Measurements from ENCODE around the gene EPB42. TPM values are rescaled to one million over a fixed set of nuclear protein-coding genes. Genes with fewer than 3 reads are reported as not detected.
A peak's percentile ranks its signal among the peaks of the same experiment; 100 is the strongest.

EPB42 gene
- total and polyA plus RNA-seq, 2 of the 4 experiments (the other 2 are of a cell fraction): not detected

- H3K4me1 ChIP-seq (ENCODE audit: control insufficient read depth, insufficient read depth, low read length): peaks cover 5% of the 10 kb centered on the region
- TF ChIP-seq CEBPB (IDR thresholded peaks at IDR 0.05; ENCODE audit: low read depth, low read length): no peak
- no peak for TF ChIP-seq RCOR1 (IDR thresholded peaks at IDR 0.05; ENCODE audit: insufficient replicate concordance, low read length)
- TF ChIP-seq MAFK (IDR thresholded peaks at IDR 0.05; ENCODE audit: low read depth, low read length): no peak
- TF ChIP-seq, protein P1, sequence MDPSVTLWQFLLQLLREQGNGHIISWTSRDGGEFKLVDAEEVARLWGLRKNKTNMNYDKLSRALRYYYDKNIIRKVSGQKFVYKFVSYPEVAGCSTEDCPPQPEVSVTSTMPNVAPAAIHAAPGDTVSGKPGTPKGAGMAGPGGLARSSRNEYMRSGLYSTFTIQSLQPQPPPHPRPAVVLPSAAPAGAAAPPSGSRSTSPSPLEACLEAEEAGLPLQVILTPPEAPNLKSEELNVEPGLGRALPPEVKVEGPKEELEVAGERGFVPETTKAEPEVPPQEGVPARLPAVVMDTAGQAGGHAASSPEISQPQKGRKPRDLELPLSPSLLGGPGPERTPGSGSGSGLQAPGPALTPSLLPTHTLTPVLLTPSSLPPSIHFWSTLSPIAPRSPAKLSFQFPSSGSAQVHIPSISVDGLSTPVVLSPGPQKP (IDR thresholded peaks at IDR 0.05; ENCODE audit: borderline replicate concordance, low read depth, low read length): no peak
- TF ChIP-seq FOS (IDR thresholded peaks at IDR 0.05; ENCODE audit: low read depth, low read length): no peak
- TF ChIP-seq RAD21 (IDR thresholded peaks at IDR 0.05; ENCODE audit: low read length): no peak
- no peak for TF ChIP-seq USF2 (IDR thresholded peaks at IDR 0.05; ENCODE audit: low read depth, low read length)
- no peak for TF ChIP-seq NFE2L2 (IDR thresholded peaks at IDR 0.05; ENCODE audit: low read depth, low read length)
- TF ChIP-seq CHD1 (IDR thresholded peaks at IDR 0.05; ENCODE audit: low read depth, low read length): no peak
- no peak for TF ChIP-seq RFX5 (IDR thresholded peaks at IDR 0.05; ENCODE audit: low read depth, low read length)
- TF ChIP-seq CTCF (conservative IDR thresholded peaks at IDR 0.05; ENCODE audit: low read depth, low read length): no peak
- H3K23ac ChIP-seq (ENCODE audit: low read depth, low read length): 0 out of 2 replicates have a peak overlapping the region, but pooled peaks have one; percentile 23
- no peak for ATAC-seq (ENCODE audit: low read depth)
- no peak overlapping the region for H3K56ac ChIP-seq (ENCODE audit: extremely low read depth, insufficient read depth, low read length)
- no peak overlapping the region for H2BK20ac ChIP-seq (ENCODE audit: low read depth, low read length)
- no peak overlapping the region for H4K8ac ChIP-seq (ENCODE audit: low read depth in 2 of 2, low read length in 2 of 2)
- H3K4me2 ChIP-seq (ENCODE audit: low read depth, low read length): no peak overlapping the region
- H2BK120ac ChIP-seq (ENCODE audit: low read depth, low read length): no peak overlapping the region
- peak; percentile 26 for DNase-seq
- no peak overlapping the region for H2AFZ ChIP-seq (replicated peaks; ENCODE audit: low read length, poor library complexity)
- peaks cover 10 to 13% of the 10 kb centered on the region in 2 experiments for H3K79me1 ChIP-seq (ENCODE audit: low read depth in 1 of 2, low read length in 2 of 2)
- no peak overlapping the region for H3K4me3 ChIP-seq (ENCODE audit: insufficient read depth, low read depth, low read length)
- no peaks in the 10 kb centered on the region for H4K20me1 ChIP-seq (ENCODE audit: insufficient read depth, low read length)
- no peak overlapping the region for H2BK5ac ChIP-seq (ENCODE audit: low read depth, low read length, poor library complexity, severe bottlenecking)
- intact Hi-C loops (cut with micrococcal nuclease): no loop called here
- no peaks in the 10 kb centered on the region; the same call in 1 of the 2 replicates for H3K9me1 ChIP-seq (ENCODE audit: insufficient read depth, low read length)
- ChIA-PET POLR2A (ENCODE audit: unreplicated experiment) (no interaction called here), CTCF (interaction anchor here (0.6 to 0.9 kb wide), 2 partner anchors 95 to 144 kb away, joined by 3 read pairs; no protein-coding TSS in a partner anchor)
- H2AK5ac ChIP-seq (ENCODE audit: low read depth, low read length): no peak overlapping the region
- no peak overlapping the region for H3K18ac ChIP-seq (ENCODE audit: low read depth, low read length)
- no peak overlapping the region for H2AK9ac ChIP-seq (replicated peaks; ENCODE audit: low read depth, low read length, poor library complexity)
- no peaks in the 10 kb centered on the region for H3K27me3 ChIP-seq (ENCODE audit: control insufficient read depth, insufficient read depth, low read length)
- H4K91ac ChIP-seq (ENCODE audit: insufficient read depth, low read depth, low read length): no peak overlapping the region
- H3K27ac ChIP-seq (ENCODE audit: insufficient read depth, low read length): no peak overlapping the region
- no TSS peak for BruUV-seq (replicated peaks)
- no peak overlapping the region for H4K5ac ChIP-seq (ENCODE audit: low read depth, low read length)
- no CpG with 5 or more reads among the region's 1 CpG for WGBS, 2 experiments (ENCODE audit: extremely low coverage in 2 of 2, insufficient read length in 1 of 2)
- peaks cover 21% of the 10 kb centered on the region for H3K36me3 ChIP-seq (ENCODE audit: control insufficient read depth, insufficient read depth, low read length)
- H3K9ac ChIP-seq (ENCODE audit: low read depth, low read length): no peak overlapping the region
- no peaks in the 10 kb centered on the region for H3K9me3 ChIP-seq (ENCODE audit: control insufficient read depth, insufficient read depth, low read length)
- H2BK15ac ChIP-seq (ENCODE audit: low read depth, low read length): no peak overlapping the region
- no peak overlapping the region for H3K4ac ChIP-seq (ENCODE audit: low read depth, low read length)
- in situ Hi-C loops (cut with MboI; ENCODE audit: low sequenced_read_pairs): no loop called here
- no peak overlapping the region for H3K14ac ChIP-seq (replicated peaks; ENCODE audit: low read depth, low read length)
- dilution Hi-C loops (cut with HindIII; ENCODE audit: low sequenced_read_pairs, unreplicated experiment): no loop called here
These were observed 30.6 kb downstream of the EPB42 start for GRCh38 chr15:43190178-43190577.

Measured in IMR-90 (cell line).